Stimulated activated CD8-positive, alpha-beta memory T cell treated with anti-CD3 and anti-CD28 coated beads, Interleukin-12 subunit alpha, Interleukin-12 subunit beta, amount 100 ng/mL, for 24 hours (primary cell): Measurements from ENCODE around the gene KIAA1217.
"Not testable (repeated sequence)": the region's sequence is repeated elsewhere in the genome, so short reads cannot be mapped to it uniquely, and the experiment has no call there.

Experiments used
- DNase-seq: peaks from one replicate; pipeline ENCODE4 v3.0.0-alpha.2; 2020; ENCODE audit errors: extremely low read depth

Gene KIAA1217

GRCh38 chr10:24339387-24339786 lies 130.4 kb downstream of the KIAA1217 start:
- DNase-seq, result no peak

GRCh38 chr10:24340446-24340845 lies 131.5 kb downstream of the KIAA1217 start:
- no peak for DNase-seq

- no peak for DNase-seq
Measured at GRCh38 chr10:24340883-24341282, 131.9 kb downstream of the KIAA1217 start.

GRCh38 chr10:24341371-24341770 lies 132.4 kb downstream of the KIAA1217 start:
- DNase-seq, result no peak

- no peak for DNase-seq
Measured at GRCh38 chr10:24341897-24342296, 133.0 kb downstream of the KIAA1217 start.

- DNase-seq, result no peak
Measured at GRCh38 chr10:24343686-24344085, 134.7 kb downstream of the KIAA1217 start.

GRCh38 chr10:24344279-24344678 lies 135.3 kb downstream of the KIAA1217 start:
- DNase-seq, result no peak

- no peak for DNase-seq
Measured at GRCh38 chr10:24344695-24345463, 135.9 kb downstream of the KIAA1217 start.

- DNase-seq, result no peak
Measured at GRCh38 chr10:24346877-24347519, 138.1 kb downstream of the KIAA1217 start.

GRCh38 chr10:24349379-24350001 lies 140.6 kb downstream of the KIAA1217 start:
- no peak for DNase-seq

- DNase-seq, result no peak
Measured at GRCh38 chr10:24350070-24350921, 141.4 kb downstream of the KIAA1217 start.

GRCh38 chr10:24350922-24351225 lies 141.9 kb downstream of the KIAA1217 start:
- DNase-seq, result not testable (repeated sequence)

GRCh38 chr10:24351961-24352360 lies 143.0 kb downstream of the KIAA1217 start:
- no peak for DNase-seq

- no peak for DNase-seq
Measured at GRCh38 chr10:24352399-24352798, 143.5 kb downstream of the KIAA1217 start.

GRCh38 chr10:24353319-24353718 lies 144.4 kb downstream of the KIAA1217 start:
- no peak for DNase-seq

- DNase-seq, result no peak
Measured at GRCh38 chr10:24355056-24355688, 146.2 kb downstream of the KIAA1217 start.

GRCh38 chr10:24357344-24358004 lies 148.5 kb downstream of the KIAA1217 start:
- no peak for DNase-seq

GRCh38 chr10:24358022-24358421 lies 149.1 kb downstream of the KIAA1217 start:
- no peak for DNase-seq

- no peak for DNase-seq
Measured at GRCh38 chr10:24360282-24361127, 151.6 kb downstream of the KIAA1217 start.

- no peak for DNase-seq
Measured at GRCh38 chr10:24363070-24363469, 154.1 kb downstream of the KIAA1217 start.
